BE2C (cell line): ENCODE data around the gene DAAM1.

Experiments used
- DNase-seq: peaks from one replicate; pipeline ENCODE4 v3.0.0-alpha.2; 2020
- H3K27me3 ChIP-seq: fragments of 250-450 bp; sonication (Bioruptor Pico); 2 replicates; pipeline ENCODE4 v1.5.1; 2020; ENCODE audit warnings: mild to moderate bottlenecking
- H3K36me3 ChIP-seq: fragments of 250-450 bp; sonication (Bioruptor Pico); 2 replicates; pipeline ENCODE4 v1.5.1; 2020; ENCODE audit warnings: mild to moderate bottlenecking
- H3K4me1 ChIP-seq: fragments of 250-450 bp; sonication (Bioruptor Pico); 2 replicates; pipeline ENCODE4 v1.5.1; 2020
- H3K4me3 ChIP-seq: 2 replicates; pipeline ENCODE4 v1.5.1; 2011; ENCODE audit warnings: low read depth, low read length
- H3K9me3 ChIP-seq: fragments of 250-450 bp; sonication (Bioruptor Pico); 2 replicates; pipeline ENCODE4 v1.5.1; 2020
- TF ChIP-seq, protein P1 (sequence below): IDR thresholded peaks from 2 replicates; pipeline ENCODE4 v1.5.1; 2012; ENCODE audit warnings: mild to moderate bottlenecking, low read depth, low read length

DAAM1 gene

DNA sequence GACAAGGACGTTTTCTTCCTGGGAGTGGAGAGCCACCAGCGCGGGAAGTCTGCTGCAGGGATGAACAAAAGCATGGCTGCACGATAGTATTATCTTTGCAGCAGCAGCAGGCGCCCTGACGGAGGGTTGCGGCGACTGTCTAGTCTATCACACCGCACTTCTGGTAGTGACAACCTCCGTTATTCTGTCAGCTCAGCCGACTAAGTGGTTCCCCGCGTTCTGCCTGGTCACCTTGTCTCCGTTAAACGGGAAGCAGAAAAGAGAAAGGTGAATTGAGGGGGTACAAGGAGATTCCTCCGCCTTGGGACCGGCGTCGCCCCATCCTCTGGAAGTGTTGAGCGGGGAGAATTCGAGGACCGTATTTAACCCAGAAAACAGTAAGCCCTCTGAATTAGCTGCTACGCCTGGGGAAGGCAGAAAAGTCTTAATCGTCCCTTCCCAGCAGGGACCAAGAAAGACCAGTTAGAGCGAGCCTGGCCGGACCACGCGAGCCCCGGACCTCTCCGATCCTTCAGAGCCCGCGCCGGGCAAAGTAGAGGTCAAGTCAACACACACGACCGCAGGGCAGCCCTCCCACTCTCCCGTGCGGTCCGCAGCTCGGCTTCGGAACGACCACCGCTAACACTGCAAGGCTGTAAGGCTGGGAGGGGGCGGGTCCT, 536 bp upstream of the DAAM1 start:
- no peaks in the 10 kb centered on the region; the same call in 1 of the 2 replicates for H3K27me3 ChIP-seq
- no peaks in the 10 kb centered on the region for H3K9me3 ChIP-seq
- no peaks in the 10 kb centered on the region; the same call in 1 of the 2 replicates for H3K4me1 ChIP-seq
- TF ChIP-seq, protein P1, sequence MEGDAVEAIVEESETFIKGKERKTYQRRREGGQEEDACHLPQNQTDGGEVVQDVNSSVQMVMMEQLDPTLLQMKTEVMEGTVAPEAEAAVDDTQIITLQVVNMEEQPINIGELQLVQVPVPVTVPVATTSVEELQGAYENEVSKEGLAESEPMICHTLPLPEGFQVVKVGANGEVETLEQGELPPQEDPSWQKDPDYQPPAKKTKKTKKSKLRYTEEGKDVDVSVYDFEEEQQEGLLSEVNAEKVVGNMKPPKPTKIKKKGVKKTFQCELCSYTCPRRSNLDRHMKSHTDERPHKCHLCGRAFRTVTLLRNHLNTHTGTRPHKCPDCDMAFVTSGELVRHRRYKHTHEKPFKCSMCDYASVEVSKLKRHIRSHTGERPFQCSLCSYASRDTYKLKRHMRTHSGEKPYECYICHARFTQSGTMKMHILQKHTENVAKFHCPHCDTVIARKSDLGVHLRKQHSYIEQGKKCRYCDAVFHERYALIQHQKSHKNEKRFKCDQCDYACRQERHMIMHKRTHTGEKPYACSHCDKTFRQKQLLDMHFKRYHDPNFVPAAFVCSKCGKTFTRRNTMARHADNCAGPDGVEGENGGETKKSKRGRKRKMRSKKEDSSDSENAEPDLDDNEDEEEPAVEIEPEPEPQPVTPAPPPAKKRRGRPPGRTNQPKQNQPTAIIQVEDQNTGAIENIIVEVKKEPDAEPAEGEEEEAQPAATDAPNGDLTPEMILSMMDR = no peak
- H3K4me3 ChIP-seq = peak overlapping the region; percentile 81
- H3K36me3 ChIP-seq = no peaks in the 10 kb centered on the region
- DNase-seq = peak; percentile 50

DNA sequence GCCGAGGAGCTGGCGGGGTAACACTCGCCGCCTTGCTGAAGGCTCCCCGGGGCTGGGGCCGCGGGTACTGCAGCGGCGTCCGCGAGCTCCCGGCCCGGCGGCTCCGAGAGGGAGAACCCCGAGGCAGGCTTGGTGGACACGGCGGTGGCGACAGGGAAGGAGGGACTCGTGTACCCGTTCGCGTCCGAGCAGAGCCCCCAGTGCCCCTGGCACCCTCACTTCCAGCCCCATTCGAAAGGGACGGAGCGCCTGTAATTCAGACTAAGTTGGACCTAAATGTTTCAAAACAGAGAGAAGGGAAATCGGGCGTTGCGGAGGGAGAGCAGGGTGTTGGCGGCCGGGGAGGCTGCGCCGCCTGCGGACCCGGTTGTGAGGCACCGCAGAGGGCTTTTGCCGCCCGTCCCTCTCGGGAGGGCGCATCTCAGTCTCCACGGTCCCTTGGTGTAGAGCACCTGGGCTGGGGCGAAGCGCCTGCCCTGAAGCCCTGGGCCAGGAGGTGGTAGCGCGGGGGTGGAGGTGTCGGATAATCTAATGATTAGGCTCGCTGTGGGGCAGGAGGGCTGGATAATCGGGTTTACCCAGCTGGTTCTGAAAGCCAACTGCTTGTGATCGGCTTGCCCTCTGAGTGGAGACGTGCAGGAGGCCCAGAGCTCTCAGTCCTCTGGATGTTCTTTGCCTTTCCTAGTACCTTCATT, 771 bp downstream of the DAAM1 start:
- Histone ChIP-seq H3K4me1 (no peaks in the 10 kb centered on the region; the same call in 1 of the 2 replicates), H3K27me3 (no peaks in the 10 kb centered on the region; the same call in 1 of the 2 replicates), H3K4me3 (peak overlapping the region; percentile 89), H3K9me3 (no peaks in the 10 kb centered on the region), H3K36me3 (no peaks in the 10 kb centered on the region)
- peak; percentile 30 for DNase-seq
- TF ChIP-seq, protein P1 = no peak

DNA sequence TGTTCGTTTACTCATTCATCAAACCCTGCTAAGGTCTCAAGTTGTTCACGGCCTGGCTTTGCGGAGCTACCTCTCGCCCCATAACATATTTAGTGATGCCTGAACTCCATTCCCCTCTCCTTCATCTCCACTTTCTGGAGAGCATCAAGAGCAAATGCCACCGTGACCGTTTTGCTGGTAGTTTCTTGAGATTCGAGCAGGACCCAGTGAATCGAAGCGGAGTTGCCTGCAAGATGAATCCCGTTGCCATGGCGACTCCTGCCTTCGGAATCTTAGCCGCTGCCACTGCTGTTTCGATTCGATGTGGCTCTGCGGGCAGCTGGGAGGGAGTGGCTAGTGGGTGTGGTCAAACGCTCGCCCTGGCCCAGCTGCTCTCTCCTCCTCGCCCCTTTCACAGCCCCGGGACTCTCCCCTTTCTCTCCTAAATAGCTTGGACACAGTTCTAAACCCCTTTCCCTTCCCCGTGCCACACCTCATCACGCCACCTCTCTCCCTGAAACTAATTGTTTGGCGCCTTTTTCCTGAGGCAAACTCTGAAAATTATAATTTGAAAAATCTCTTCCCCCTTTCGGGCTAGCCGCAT, 1.4 kb downstream of the DAAM1 start:
- Histone ChIP-seq H3K4me3 (peak overlapping the region; percentile 89), H3K9me3 (no peaks in the 10 kb centered on the region), H3K4me1 (no peaks in the 10 kb centered on the region; the same call in 1 of the 2 replicates), H3K27me3 (no peaks in the 10 kb centered on the region; the same call in 1 of the 2 replicates), H3K36me3 (no peaks in the 10 kb centered on the region)
- DNase-seq = peak; percentile 87
- TF ChIP-seq, protein P1 = no peak

DNA sequence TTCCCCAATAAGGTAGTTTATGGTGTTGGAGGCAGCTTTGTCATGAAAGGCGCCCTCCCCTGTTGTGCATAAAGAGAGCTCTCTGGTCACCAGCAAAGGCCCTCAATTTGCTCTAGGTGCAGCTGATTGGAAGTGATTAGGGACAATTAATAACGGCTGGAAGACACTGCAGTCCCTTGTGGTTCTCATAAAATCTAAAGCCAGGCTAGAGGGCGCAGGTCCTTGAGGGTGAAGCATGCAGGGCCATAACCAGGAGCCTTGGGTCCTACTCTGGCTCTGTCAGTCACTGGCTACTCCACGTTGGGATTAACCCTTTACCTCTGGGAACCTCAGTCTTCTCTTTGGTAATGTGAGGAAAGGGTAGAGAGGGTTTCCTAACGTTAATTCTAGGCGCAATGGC, 1.9 kb downstream of the DAAM1 start:
- Histone ChIP-seq H3K36me3 (no peaks in the 10 kb centered on the region), H3K9me3 (no peaks in the 10 kb centered on the region), H3K4me3 (peak overlapping the region; percentile 89), H3K27me3 (no peaks in the 10 kb centered on the region; the same call in 1 of the 2 replicates), H3K4me1 (no peaks in the 10 kb centered on the region; the same call in 1 of the 2 replicates)
- TF ChIP-seq, protein P1 = peak; percentile 30; the same call in 1 of the 2 replicates
- peak; percentile 11 for DNase-seq

DNA sequence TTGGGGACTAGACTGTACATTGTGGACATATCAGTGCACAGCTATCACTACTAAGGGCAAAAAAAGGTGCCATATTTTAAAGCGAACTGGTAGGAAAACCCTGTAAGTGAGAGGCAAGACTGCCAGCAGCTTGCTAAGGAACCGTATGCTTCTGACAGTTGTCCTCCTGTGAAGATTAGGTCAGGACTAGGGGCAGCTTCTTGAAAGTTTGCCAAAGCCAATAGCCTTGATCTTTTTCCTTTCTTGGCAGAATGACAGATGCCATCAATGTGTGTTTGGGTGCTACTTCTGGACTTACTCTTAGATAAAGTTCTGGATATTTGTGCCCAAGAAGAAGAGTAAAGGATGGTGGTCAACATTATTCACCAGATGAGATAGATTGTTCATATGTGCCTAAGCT, 7.4 kb downstream of the DAAM1 start:
- Histone ChIP-seq H3K4me1 (no peaks in the 10 kb centered on the region), H3K4me3 (no peak overlapping the region), H3K36me3 (no peaks in the 10 kb centered on the region), H3K9me3 (no peaks in the 10 kb centered on the region), H3K27me3 (no peaks in the 10 kb centered on the region)
- TF ChIP-seq, protein P1 = no peak
- no peak for DNase-seq
